Measurements from ENCODE around the gene TNFRSF21. TPM values are rescaled to one million over a fixed set of nuclear protein-coding genes. Genes with fewer than 3 reads are reported as not detected.

TNFRSF21 gene
- total RNA-seq, 2 donors from 2014 or later: 0.07 to 0.31 TPM

DNA sequence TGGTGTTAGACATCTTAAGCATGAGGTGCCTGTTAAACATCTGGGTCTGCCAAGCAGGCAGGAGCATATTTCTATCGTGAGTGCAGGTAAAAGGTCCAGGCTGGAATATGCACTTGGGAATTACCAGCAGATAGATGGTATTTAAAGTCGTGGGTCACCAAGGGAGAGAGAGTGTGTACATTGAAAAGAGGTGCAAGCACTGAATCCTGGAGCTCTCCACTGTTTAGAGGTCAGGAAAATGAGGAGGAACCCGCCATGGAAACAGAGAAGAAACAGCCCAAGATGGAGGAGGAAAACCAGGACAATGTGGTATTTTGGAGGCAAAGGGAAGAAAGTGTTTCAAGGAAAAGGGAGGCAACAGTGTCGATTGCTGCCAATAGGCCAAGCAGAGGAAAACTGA lies 46.4 kb downstream of the TNFRSF21 start:
- Mint-ChIP-seq H3K36me3 (no peaks in the 10 kb centered on the region), H3K4me3 (no peak overlapping the region), H3K27me3 (peaks cover 6 to 38% of the 10 kb centered on the region in 2 donors), H3K4me1 (ENCODE audit: low read depth in 2 of 2) (no peaks in the 10 kb centered on the region), H3K9me3 (no peaks in the 10 kb centered on the region), H3K27ac (no peak overlapping the region)
- DNase-seq (ENCODE audit: low spot score): no peak
- ATAC-seq: no peak

DNA sequence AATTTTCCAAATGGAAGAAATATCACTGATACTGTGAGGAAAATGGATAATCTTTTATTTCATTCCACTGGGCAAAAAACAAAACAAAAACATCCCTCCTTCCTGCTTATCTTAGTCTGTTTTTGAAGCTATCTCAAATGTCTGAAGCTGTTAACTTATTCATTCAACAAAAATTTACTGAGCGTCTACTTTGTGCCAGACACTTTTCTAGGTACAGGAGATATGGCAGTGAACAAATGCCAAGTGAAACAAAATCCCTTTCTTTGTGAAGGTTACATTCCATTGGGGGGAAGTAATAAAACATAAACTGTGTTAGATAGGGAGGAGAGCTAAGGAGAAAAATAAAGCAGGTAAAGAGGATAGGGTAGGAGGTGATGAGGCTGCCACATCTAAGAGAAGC lies 47.5 kb downstream of the TNFRSF21 start:
- H3K4me3 Mint-ChIP-seq: no peak overlapping the region

DNA sequence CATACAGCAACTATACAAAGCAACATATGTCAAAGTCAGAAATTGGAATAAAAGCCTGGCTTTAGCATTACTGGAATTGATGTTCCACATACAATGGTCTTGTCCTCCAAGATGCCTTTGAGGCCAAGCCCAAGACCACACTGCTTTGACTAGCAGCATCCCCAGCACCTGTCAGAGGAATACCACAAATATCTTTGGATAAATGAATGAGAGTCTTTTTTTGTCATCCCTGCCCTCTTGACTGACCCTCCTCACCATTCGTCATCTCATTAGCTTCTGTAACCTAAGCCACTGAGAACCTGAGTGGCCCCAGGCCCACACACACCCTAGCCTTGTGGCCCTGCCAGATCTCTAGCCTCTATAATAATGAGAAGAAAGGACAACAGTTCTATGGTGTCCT lies 48.5 kb downstream of the TNFRSF21 start:
- no peaks in the 10 kb centered on the region for H3K36me3 Mint-ChIP-seq
- H3K4me1 Mint-ChIP-seq (ENCODE audit: low read depth in 2 of 2): no peaks in the 10 kb centered on the region
- H3K4me3 Mint-ChIP-seq: no peak overlapping the region
- H3K27me3 Mint-ChIP-seq: peaks cover 6 to 35% of the 10 kb centered on the region in 2 donors
- ATAC-seq (peak in 1 of 2 donors; percentile 7), DNase-seq (ENCODE audit: low spot score) (no peak)
- H3K9me3 Mint-ChIP-seq: no peaks in the 10 kb centered on the region
- no peak overlapping the region for H3K27ac Mint-ChIP-seq

More for the DNA sequence above, 47.5 kb downstream of the TNFRSF21 start:
- no peak for ATAC-seq
- Mint-ChIP-seq H3K36me3 (no peaks in the 10 kb centered on the region), H3K4me1 (ENCODE audit: low read depth in 2 of 2) (no peaks in the 10 kb centered on the region), H3K27me3 (peaks cover 6 to 38% of the 10 kb centered on the region in 2 donors), H3K27ac (no peak overlapping the region), H3K9me3 (no peaks in the 10 kb centered on the region)
- DNase-seq (ENCODE audit: low spot score): no peak

DNA sequence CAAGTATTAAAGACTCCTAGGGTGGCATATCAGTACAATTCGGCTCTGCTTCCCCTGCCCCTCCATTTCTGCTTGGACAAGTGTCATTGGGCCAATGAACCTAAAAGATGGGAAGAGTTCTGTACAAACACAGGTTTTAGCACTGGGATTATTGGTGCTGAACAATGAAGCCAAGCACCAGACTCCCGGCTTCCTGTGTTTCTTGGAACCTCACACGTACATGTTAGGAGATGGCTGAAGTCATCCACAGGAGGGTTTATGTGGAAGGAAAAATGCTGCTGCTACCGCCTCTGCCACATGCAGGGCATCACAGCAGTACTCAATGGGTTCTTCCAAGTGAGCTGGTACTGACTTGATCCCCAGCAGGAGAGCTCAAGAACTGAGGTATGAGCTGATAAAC lies 49.7 kb downstream of the TNFRSF21 start:
- ATAC-seq (no peak), DNase-seq (ENCODE audit: low spot score) (no peak)
- Mint-ChIP-seq H3K4me3 (no peak overlapping the region), H3K36me3 (no peaks in the 10 kb centered on the region), H3K4me1 (ENCODE audit: low read depth in 2 of 2) (no peaks in the 10 kb centered on the region), H3K27me3 (peaks cover 6 to 31% of the 10 kb centered on the region in 2 donors), H3K9me3 (no peaks in the 10 kb centered on the region), H3K27ac (no peak overlapping the region)

DNA sequence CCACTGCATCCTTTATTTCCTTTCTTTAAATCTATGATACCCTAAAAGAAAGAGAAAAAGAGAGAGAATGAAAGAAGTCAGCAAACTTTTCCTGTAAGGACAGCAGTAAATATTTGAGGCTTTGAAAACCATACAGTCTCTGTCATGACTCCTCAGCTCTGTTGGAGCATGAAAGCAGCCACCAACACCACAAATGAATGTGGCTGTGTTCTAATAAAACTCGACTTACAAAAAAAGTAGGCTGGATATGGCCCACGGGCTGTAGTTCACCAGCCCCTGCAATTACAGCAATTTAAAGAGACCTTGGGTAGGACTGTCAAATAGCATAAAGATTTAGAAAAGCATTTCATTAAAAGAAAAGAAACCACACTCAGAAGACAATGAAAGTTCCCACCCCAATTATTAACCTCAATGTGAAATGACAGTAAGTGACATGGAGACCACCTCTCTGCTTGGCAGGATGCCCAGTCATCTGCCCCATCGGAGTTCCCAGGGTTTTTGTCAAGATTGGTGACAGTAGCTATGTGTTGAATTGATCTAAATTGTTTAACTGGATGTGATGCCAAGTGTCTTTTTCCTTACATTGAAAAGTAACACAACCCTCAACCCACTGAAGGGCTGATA lies 50.9 kb downstream of the TNFRSF21 start:
- H3K36me3 Mint-ChIP-seq: no peaks in the 10 kb centered on the region
- no peak for DNase-seq (ENCODE audit: low spot score)
- ATAC-seq: no peak
- H3K4me3 Mint-ChIP-seq: no peak overlapping the region
- no peak overlapping the region for H3K27ac Mint-ChIP-seq
- peaks cover 6 to 31% of the 10 kb centered on the region in 2 donors for H3K27me3 Mint-ChIP-seq
- H3K4me1 Mint-ChIP-seq (ENCODE audit: low read depth in 2 of 2): no peaks in the 10 kb centered on the region
- no peaks in the 10 kb centered on the region for H3K9me3 Mint-ChIP-seq

DNA sequence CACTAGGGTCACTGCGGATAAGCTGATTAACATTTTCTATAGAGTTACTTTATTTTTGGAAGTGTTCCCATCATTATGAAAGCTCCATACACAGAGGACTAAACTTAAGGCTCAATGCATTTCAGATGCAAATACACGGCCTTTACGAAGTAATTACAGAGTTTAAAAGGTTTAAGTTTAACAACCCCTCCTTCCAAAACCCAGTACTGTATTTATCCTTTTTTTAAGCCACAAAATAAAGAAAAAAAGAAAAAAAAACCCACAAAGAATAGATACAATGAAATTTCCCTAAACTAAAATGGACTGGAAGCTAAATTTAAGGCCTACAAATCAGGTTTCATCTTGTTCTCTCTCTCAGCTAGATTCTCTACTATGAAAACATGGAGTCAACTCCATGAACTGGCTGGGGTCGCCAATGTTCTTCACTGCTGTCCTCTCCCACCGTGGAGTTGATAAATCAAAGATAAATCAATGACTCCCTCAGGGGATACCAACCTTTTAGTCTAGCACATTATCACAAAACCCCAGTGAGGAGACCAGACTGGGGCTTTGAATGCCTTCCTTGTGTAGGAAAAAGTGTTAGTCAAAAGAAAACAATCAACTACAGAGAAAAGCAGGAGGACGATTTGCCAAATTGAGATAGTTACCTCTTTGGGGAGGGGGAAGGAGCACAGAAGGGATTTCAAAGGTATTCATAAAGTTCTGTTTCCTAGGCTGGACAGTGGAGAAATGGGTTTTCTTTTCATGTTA lies 52.5 kb downstream of the TNFRSF21 start:
- H3K4me3 Mint-ChIP-seq: no peak overlapping the region
- DNase-seq (ENCODE audit: low spot score): no peak
- no peak overlapping the region for H3K27ac Mint-ChIP-seq
- no peaks in the 10 kb centered on the region for H3K36me3 Mint-ChIP-seq
- H3K27me3 Mint-ChIP-seq: peaks cover 2 to 19% of the 10 kb centered on the region in 2 donors
- no peaks in the 10 kb centered on the region for H3K9me3 Mint-ChIP-seq
- ATAC-seq: no peak
- H3K4me1 Mint-ChIP-seq (ENCODE audit: low read depth in 2 of 2): no peaks in the 10 kb centered on the region

DNA sequence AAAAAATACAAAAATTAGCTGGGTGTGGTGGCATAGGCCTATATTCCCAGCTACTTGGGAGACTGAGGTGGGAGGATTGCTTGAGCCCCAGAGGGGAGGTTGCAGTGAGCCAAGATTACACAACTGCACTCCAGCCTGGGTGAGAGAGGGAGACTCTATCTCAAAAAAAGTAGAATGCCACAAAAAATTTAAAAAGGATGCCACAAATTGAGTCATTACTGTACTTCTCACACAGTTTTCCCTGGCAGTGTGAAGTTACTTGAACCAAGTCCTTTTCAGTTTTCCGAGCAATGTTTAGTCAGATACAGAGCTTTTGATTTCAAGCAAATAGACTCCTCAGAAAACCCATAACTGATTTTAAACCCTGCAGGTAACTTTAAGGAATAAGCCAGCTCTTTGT lies 53.3 kb downstream of the TNFRSF21 start:
- Mint-ChIP-seq H3K27me3 (peaks cover 2 to 11% of the 10 kb centered on the region in 2 donors), H3K9me3 (no peaks in the 10 kb centered on the region), H3K4me3 (no peak overlapping the region), H3K4me1 (ENCODE audit: low read depth in 2 of 2) (no peaks in the 10 kb centered on the region), H3K27ac (no peak overlapping the region), H3K36me3 (no peaks in the 10 kb centered on the region)
- ATAC-seq: no peak
- DNase-seq (ENCODE audit: low spot score): no peak

DNA sequence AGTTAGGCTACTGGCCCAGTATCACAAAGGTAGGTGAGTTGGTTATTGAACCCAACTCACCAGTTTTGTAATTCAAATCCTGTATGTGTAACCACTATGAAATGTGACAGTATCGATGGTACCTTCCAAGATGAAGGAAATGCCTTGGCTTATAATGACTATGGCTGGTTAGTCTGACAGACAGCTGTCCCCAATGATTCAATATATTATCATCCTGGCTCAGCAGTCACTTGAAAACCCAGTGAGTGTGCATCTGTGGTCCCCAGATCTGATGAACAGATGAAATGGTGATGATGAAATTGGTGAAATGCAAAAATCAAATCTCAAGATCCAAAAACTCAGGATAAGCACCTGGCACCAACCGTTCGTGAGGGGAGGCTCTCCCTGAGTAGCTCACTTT lies 54.8 kb downstream of the TNFRSF21 start:
- no peak for DNase-seq (ENCODE audit: low spot score)
- H3K4me1 Mint-ChIP-seq (ENCODE audit: low read depth in 2 of 2): no peaks in the 10 kb centered on the region

DNA sequence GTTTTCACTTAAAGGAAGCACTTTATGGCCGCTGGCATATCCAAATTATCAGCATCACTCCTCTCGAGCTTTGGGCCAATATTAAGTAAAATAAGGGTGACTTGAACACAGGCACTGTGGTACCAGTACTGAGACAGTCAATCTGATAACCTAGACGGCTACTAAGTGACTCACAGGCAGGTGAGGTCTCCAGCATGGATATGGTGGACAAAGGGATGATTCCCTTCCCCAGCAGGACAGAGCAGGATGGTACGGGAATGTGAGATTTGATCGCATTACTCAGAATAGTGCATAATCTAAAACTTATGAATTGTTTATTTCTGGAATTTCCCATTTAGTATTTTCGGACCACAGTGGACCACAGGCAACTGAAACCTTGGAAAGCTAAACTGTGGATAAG lies 55.7 kb downstream of the TNFRSF21 start:
- H3K36me3 Mint-ChIP-seq: no peaks in the 10 kb centered on the region
- H3K27me3 Mint-ChIP-seq: peaks cover 4 to 8% of the 10 kb centered on the region in 2 donors
- no peak overlapping the region for H3K27ac Mint-ChIP-seq
- ATAC-seq (no peak), DNase-seq (ENCODE audit: low spot score) (no peak)
- no peaks in the 10 kb centered on the region for H3K4me1 Mint-ChIP-seq (ENCODE audit: low read depth in 2 of 2)
- H3K4me3 Mint-ChIP-seq: no peak overlapping the region
- H3K9me3 Mint-ChIP-seq: no peaks in the 10 kb centered on the region

More for the DNA sequence above, 54.8 kb downstream of the TNFRSF21 start:
- ATAC-seq: no peak
- peaks cover 2 to 7% of the 10 kb centered on the region in 2 donors for H3K27me3 Mint-ChIP-seq
- H3K9me3 Mint-ChIP-seq: no peaks in the 10 kb centered on the region
- no peak overlapping the region for H3K27ac Mint-ChIP-seq
- H3K36me3 Mint-ChIP-seq: no peaks in the 10 kb centered on the region
- no peak overlapping the region for H3K4me3 Mint-ChIP-seq

DNA sequence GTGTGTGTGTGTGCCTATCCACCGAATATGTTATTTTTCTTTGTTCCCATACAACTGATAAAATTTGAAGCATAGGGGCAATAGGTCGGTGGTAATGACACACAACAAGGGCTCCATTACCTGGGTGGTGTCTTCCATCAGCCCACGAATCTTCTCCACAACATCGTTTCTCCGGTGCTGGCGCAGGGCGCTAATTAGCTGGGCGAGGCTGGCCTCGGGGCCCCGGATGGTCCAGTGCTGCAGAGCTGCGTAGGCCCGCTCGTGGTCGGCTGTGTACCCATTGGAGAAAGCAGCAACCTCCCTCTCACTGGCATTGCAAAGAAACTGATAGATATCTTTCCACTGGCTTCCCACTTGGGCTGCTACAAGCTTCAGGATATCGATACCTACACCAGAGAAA lies 56.6 kb downstream of the TNFRSF21 start:
- H3K4me1 Mint-ChIP-seq (ENCODE audit: low read depth in 2 of 2): no peaks in the 10 kb centered on the region
- peaks cover 4 to 8% of the 10 kb centered on the region in 2 donors for H3K27me3 Mint-ChIP-seq
- H3K9me3 Mint-ChIP-seq: no peaks in the 10 kb centered on the region
- H3K4me3 Mint-ChIP-seq: no peak overlapping the region
- no peak overlapping the region for H3K27ac Mint-ChIP-seq
- no peak for DNase-seq (ENCODE audit: low spot score)
- H3K36me3 Mint-ChIP-seq: no peaks in the 10 kb centered on the region
- no peak for ATAC-seq

DNA sequence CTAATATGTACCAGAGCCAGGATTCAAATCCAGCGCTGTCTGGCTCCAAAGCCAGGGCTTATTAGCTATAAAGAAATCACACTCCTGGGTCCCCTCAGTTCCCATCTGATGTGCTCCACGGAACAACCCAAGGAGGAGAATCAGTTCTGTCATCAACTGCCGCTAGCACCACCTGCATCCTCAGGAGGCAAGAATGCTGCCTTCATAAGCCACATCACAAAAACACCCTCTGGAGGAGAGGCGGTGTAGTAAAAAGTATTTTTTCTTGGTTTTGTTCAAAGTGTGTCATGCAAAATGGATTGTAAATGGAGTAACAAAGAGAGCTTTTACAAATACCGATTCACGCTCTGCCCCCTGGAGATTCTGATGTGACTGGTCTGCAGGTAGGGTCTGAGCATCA lies 57.1 kb downstream of the TNFRSF21 start:
- DNase-seq (ENCODE audit: low spot score) (no peak), ATAC-seq (no peak)
- H3K4me1 Mint-ChIP-seq (ENCODE audit: low read depth in 2 of 2): no peaks in the 10 kb centered on the region
- no peaks in the 10 kb centered on the region for H3K9me3 Mint-ChIP-seq
- H3K27ac Mint-ChIP-seq: no peak overlapping the region
- H3K36me3 Mint-ChIP-seq: no peaks in the 10 kb centered on the region
- peaks cover 4 to 8% of the 10 kb centered on the region in 2 donors for H3K27me3 Mint-ChIP-seq
- H3K4me3 Mint-ChIP-seq: no peak overlapping the region

DNA sequence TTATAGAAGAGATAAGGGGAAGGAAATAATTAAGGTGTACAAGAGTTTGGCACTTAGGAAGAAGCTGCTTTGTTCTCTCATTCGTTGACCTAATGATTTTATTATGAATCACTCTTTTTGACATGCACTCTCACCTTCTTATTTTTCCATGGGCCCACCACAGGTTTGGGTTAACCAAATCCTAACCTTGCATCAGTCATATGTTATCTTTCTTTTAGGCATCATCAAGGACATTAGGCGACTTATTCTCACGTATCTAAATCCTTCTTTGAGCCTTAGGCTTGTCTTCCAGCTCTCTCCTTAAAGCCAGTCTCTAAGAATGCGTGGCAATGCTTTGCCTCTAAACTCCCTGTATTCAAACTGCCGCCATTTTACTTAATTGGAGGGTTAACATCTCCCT lies 58.3 kb downstream of the TNFRSF21 start:
- Mint-ChIP-seq H3K36me3 (no peaks in the 10 kb centered on the region), H3K4me1 (ENCODE audit: low read depth in 2 of 2) (no peaks in the 10 kb centered on the region)

DNA sequence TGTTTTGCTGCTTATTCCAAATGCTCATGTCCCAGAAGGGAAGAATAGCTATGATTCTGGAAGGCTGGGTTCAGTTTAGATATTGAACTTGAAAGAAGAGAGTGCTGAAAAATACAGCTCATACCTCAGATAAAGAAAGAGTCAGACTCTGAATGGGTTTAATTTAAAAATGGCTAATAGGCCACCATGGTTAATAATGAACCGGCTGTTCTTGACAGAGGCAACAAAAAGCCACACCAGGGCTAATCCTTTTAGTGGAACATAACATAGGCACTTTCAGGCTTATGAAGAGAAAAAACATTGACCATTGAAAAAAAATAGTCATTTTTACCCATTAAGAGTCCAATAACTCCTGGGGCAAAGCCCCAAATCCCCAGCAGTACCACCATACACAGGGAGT lies 59.4 kb downstream of the TNFRSF21 start:
- no peak for DNase-seq (ENCODE audit: low spot score)
- Mint-ChIP-seq H3K9me3 (no peaks in the 10 kb centered on the region), H3K36me3 (no peaks in the 10 kb centered on the region), H3K27ac (no peak overlapping the region), H3K4me1 (ENCODE audit: low read depth in 2 of 2) (no peaks in the 10 kb centered on the region), H3K4me3 (no peak overlapping the region), H3K27me3 (peaks cover 4 to 8% of the 10 kb centered on the region in 2 donors)
- ATAC-seq: no peak

More for the DNA sequence above, 58.3 kb downstream of the TNFRSF21 start:
- DNase-seq (ENCODE audit: low spot score) (no peak), ATAC-seq (no peak)
- no peak overlapping the region for H3K27ac Mint-ChIP-seq
- peaks cover 4 to 8% of the 10 kb centered on the region in 2 donors for H3K27me3 Mint-ChIP-seq
- no peak overlapping the region for H3K4me3 Mint-ChIP-seq
- H3K9me3 Mint-ChIP-seq: no peaks in the 10 kb centered on the region

DNA sequence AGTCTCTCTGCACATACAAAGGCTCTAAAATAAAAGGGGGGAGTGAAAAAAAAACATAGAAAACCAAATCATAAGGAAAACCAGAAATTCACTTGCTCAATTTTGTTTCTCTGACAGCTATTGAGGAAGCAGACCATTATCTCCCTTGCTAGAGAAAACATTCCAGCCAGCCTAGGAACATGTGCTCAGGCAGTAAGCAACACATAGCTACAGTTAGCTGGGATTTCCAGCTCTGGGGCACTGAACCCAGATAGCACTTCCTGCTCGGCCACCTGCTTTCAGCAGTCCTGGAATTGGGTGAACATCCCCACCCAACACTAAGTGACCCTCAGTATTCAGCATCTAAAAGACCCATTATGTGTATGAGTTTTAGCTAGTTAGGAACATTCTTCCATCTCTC lies 61.3 kb downstream of the TNFRSF21 start:
- Mint-ChIP-seq H3K27ac (no peak overlapping the region), H3K9me3 (no peaks in the 10 kb centered on the region), H3K4me3 (no peak overlapping the region), H3K27me3 (peaks cover 4 to 8% of the 10 kb centered on the region in 2 donors), H3K4me1 (ENCODE audit: low read depth in 2 of 2) (no peaks in the 10 kb centered on the region), H3K36me3 (no peaks in the 10 kb centered on the region)
- no peak for ATAC-seq
- no peak for DNase-seq (ENCODE audit: low spot score)
